Vagina (tissue), 2 donors: ENCODE results near the gene SLC16A13. TPM values are rescaled to one million over a fixed set of nuclear protein-coding genes. Genes with fewer than 3 reads are reported as not detected.

Source experiments
- DNase-seq, 2 donors: peaks; one replicate each; pipeline ENCODE4 v3.0.0-alpha.2; 2017; ENCODE audit errors: extremely low spot score in 2 of 2
- H3K27ac ChIP-seq: fragments of 200-600 bp; sonication (generic); one replicate; pipeline ENCODE4 v1.5.1; 2019
- H3K27me3 ChIP-seq: fragments of 200-600 bp; sonication (generic); one replicate; pipeline ENCODE4 v1.5.1; 2019
- H3K36me3 ChIP-seq, 2 donors: fragments of 200-600 bp; sonication (generic); one replicate each; pipeline ENCODE4 v1.5.1; 2017 to 2019
- H3K4me1 ChIP-seq: fragments of 200-600 bp; sonication (generic); one replicate; pipeline ENCODE4 v1.5.1; 2019
- H3K4me3 ChIP-seq, 2 donors: fragments of 200-600 bp; sonication (generic); 1 replicate in 1 of 2; 2 replicates in 1 of 2; pipeline ENCODE4 v1.5.1; 2016 to 2019
- H3K9me3 ChIP-seq: fragments of 200-600 bp; sonication (generic); one replicate; pipeline ENCODE4 v1.5.1; 2019
- POLR2A ChIP-seq, 2 donors: fragments of 450-650 bp; IDR thresholded peaks; one replicate each; pipeline ENCODE4 v1.6.1; 2017; ENCODE audit warnings: antibody characterized with exemption in 2 of 2, mild to moderate bottlenecking in 2 of 2, moderate library complexity in 2 of 2
- POLR2AphosphoS5 ChIP-seq, 2 donors: sonication (generic); formaldehyde crosslinking; IDR thresholded peaks; one replicate each; pipeline ENCODE4 v1.9.0; 2017; ENCODE audit warnings: antibody characterized with exemption in 2 of 2, mild to moderate bottlenecking in 2 of 2, low read depth in 1 of 2; ENCODE audit not compliant: insufficient read depth in 1 of 2
- intact Hi-C: fragments of 100-400 bp; cut with DNase I; formaldehyde crosslinking; loops from one replicate; pipeline ENCODE4 v1.15.1; 2023
- total RNA-seq: library from RNA; depleted of rRNA; stranded (reverse); fragments of >200 nt; gene quantifications from one replicate; pipeline ENCODE4 v1.2.3, GENCODE V29; 2016
- TF ChIP-seq, protein P1 (sequence below), 3 experiments: fragments of 450-650 bp in 2 of 3; fragments of 200-600 bp in 1 of 3; sonication (generic) in 1 of 3; IDR thresholded peaks; one replicate each; pipeline ENCODE4 v1.5.1; 2017 to 2019; ENCODE audit warnings: antibody characterized with exemption in 3 of 3, mild to moderate bottlenecking in 2 of 3, moderate library complexity in 2 of 3

SLC16A13 gene
- total RNA-seq, 1 donor from 2014 or later, result 2.0 TPM

DNA sequence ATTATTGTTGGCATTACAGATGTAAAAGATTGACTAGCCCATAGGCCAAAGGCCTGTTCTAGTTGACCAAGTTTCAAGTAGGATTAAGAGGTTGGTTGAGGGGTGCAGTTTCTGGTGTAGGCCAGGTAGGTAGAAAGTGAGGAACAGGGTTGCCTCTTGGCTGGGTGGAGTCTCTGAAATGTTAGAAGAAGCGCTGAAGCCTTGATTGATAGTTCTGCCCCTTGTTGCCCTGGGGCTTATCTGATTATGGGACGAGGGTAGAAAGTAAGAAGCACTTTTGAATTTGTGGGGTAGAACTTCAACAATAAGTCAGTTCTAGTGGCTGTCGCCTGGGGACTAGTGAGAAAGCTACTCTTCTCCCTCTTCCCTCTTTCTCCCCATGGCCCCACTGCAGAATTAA, 6.7 kb upstream of the SLC16A13 start:
- Histone ChIP-seq H3K4me1 (no peaks in the 10 kb centered on the region), H3K4me3 (no peak overlapping the region), H3K27me3 (no peaks in the 10 kb centered on the region), H3K9me3 (no peaks in the 10 kb centered on the region), H3K27ac (no peak overlapping the region), H3K36me3 (no peaks in the 10 kb centered on the region)
- DNase-seq, result no peak
- intact Hi-C loops, result no loop called here
- TF ChIP-seq POLR2AphosphoS5 (IDR thresholded peaks at IDR 0.05; ENCODE audit: insufficient read depth in 1 of 2, low read depth in 1 of 2), result no peak
- TF ChIP-seq, protein P1, sequence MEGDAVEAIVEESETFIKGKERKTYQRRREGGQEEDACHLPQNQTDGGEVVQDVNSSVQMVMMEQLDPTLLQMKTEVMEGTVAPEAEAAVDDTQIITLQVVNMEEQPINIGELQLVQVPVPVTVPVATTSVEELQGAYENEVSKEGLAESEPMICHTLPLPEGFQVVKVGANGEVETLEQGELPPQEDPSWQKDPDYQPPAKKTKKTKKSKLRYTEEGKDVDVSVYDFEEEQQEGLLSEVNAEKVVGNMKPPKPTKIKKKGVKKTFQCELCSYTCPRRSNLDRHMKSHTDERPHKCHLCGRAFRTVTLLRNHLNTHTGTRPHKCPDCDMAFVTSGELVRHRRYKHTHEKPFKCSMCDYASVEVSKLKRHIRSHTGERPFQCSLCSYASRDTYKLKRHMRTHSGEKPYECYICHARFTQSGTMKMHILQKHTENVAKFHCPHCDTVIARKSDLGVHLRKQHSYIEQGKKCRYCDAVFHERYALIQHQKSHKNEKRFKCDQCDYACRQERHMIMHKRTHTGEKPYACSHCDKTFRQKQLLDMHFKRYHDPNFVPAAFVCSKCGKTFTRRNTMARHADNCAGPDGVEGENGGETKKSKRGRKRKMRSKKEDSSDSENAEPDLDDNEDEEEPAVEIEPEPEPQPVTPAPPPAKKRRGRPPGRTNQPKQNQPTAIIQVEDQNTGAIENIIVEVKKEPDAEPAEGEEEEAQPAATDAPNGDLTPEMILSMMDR (IDR thresholded peaks at IDR 0.05), result no peak

DNA sequence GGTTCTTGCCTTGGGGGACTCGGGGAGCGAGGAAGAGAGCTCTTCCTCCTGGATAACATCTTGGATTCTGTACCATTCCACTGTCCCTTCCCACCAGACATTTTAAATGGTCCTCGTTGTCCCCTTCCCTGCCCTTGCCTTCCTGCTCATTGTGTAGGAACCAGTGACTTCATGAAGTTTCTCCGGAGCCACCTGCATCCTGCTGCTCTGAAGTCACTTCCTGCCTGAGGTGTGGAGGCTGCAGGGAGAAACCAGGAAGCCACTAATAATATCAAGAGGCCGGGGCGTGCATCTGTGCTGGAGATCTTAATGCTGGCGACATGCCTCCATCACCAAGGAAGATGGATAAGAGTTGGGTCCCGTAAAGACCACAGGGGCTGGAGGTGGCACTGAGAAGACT, 6.2 kb upstream of the SLC16A13 start:
- no peak for DNase-seq
- H3K4me3 ChIP-seq, result no peak overlapping the region
- intact Hi-C loops, result no loop called here
- no peaks in the 10 kb centered on the region for H3K36me3 ChIP-seq
- H3K27ac ChIP-seq, result no peak overlapping the region
- no peaks in the 10 kb centered on the region for H3K27me3 ChIP-seq
- H3K9me3 ChIP-seq, result no peaks in the 10 kb centered on the region
- TF ChIP-seq POLR2A (IDR thresholded peaks at IDR 0.05), result no peak
- TF ChIP-seq POLR2AphosphoS5 (IDR thresholded peaks at IDR 0.05; ENCODE audit: insufficient read depth in 1 of 2, low read depth in 1 of 2), result peak in 1 of 2 donors; percentile 66
- H3K4me1 ChIP-seq, result no peaks in the 10 kb centered on the region

DNA sequence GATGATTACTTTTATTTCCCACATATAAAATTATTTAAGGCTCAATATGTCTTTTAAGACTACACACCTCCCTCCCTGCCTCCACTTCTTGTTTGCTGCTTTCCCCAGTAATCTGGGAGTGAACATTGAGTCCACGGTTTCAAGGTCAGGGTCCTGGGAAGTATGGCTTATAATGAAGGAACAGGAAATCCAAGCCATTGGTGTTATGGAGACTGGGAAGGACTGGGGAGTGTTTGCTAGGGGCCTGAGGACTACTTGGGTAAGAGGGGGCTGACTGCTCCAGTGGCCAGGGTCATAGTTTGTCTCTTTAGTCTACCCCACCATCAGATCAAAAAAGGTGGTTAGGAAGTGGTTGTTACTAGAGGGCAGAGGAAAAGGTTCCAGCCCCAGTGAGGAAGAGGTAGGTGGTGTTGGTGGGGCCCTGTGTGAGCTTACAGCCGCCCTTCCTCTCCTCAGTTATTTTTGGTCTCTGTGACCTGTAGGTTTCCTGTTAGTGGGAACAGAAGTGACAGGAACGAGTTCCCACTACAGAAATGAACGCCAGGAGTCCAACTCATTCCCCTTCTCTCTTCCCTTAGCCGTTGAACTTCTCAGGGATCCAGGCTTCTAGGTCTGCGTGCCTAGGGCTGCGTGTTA, 742 bp upstream of the SLC16A13 start:
- H3K9me3 ChIP-seq, result no peaks in the 10 kb centered on the region
- H3K27me3 ChIP-seq, result no peaks in the 10 kb centered on the region
- H3K4me1 ChIP-seq, result peaks cover 23% of the 10 kb centered on the region
- peak overlapping the region; percentile 93 for H3K27ac ChIP-seq
- intact Hi-C loops, result no loop called here
- TF ChIP-seq POLR2A (IDR thresholded peaks at IDR 0.05) (no peak), POLR2AphosphoS5 (IDR thresholded peaks at IDR 0.05; ENCODE audit: insufficient read depth in 1 of 2, low read depth in 1 of 2) (no peak)
- TF ChIP-seq, protein P1 (IDR thresholded peaks at IDR 0.05), result no peak
- H3K4me3 ChIP-seq, result peak overlapping the region; percentile 65 to 78
- H3K36me3 ChIP-seq, result no peaks in the 10 kb centered on the region
- no peak for DNase-seq

DNA sequence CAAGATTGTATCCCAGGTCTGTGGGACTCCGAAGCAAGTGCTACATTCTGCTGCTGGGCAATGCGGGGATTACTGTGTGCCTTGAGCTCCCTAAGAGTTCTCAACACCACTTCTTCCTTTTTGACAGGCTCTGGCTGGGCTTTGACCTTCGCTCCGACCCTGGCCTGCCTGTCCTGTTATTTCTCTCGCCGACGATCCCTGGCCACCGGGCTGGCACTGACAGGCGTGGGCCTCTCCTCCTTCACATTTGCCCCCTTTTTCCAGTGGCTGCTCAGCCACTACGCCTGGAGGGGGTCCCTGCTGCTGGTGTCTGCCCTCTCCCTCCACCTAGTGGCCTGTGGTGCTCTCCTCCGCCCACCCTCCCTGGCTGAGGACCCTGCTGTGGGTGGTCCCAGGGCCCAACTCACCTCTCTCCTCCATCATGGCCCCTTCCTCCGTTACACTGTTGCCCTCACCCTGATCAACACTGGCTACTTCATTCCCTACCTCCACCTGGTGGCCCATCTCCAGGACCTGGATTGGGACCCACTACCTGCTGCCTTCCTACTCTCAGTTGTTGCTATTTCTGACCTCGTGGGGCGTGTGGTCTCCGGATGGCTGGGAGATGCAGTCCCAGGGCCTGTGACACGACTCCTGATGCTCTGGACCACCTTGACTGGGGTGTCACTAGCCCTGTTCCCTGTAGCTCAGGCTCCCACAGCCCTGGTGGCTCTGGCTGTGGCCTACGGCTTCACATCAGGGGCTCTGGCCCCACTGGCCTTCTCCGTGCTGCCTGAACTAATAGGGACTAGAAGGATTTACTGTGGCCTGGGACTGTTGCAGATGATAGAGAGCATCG, 2.4 kb downstream of the SLC16A13 start:
- intact Hi-C loops, result no loop called here
- Histone ChIP-seq H3K4me1 (peaks cover 37% of the 10 kb centered on the region), H3K9me3 (no peaks in the 10 kb centered on the region), H3K4me3 (no peak overlapping the region), H3K36me3 (no peaks in the 10 kb centered on the region), H3K27ac (no peak overlapping the region), H3K27me3 (no peaks in the 10 kb centered on the region)
- no peak for TF ChIP-seq POLR2AphosphoS5 (IDR thresholded peaks at IDR 0.05; ENCODE audit: insufficient read depth in 1 of 2, low read depth in 1 of 2)
- no peak for TF ChIP-seq POLR2A (IDR thresholded peaks at IDR 0.05)
- TF ChIP-seq, protein P1 (IDR thresholded peaks at IDR 0.05), result no peak
- DNase-seq, result no peak

DNA sequence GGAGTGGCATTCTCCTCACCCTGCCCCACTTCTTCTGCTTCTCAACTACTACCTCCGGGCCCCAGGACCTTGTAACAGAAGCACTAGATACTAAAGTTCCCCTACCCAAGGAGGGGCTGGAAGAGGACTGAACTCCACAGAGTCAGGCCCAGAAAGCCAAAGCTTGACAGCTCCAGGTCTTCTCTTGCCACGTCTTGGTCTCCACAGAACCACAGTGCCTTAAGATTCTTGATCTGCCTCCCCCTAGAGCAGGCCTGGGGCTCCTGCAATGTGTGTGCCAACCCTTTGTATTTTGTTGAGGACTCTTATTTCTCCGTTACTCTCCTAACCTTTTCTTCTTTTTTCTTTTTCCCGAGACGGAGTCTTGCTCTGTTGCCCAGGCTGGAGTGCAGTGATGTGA, 4.0 kb downstream of the SLC16A13 start:
- Histone ChIP-seq H3K9me3 (no peaks in the 10 kb centered on the region), H3K36me3 (no peaks in the 10 kb centered on the region), H3K4me1 (peaks cover 44% of the 10 kb centered on the region), H3K27me3 (no peaks in the 10 kb centered on the region), H3K27ac (no peak overlapping the region), H3K4me3 (no peak overlapping the region)
- TF ChIP-seq, protein P1 (IDR thresholded peaks at IDR 0.05), result no peak
- TF ChIP-seq POLR2A (IDR thresholded peaks at IDR 0.05) (no peak), POLR2AphosphoS5 (IDR thresholded peaks at IDR 0.05; ENCODE audit: insufficient read depth in 1 of 2, low read depth in 1 of 2) (no peak)
- intact Hi-C loops, result no loop called here
- no peak for DNase-seq
